ENCODE data around the gene TFRC.

DNA sequence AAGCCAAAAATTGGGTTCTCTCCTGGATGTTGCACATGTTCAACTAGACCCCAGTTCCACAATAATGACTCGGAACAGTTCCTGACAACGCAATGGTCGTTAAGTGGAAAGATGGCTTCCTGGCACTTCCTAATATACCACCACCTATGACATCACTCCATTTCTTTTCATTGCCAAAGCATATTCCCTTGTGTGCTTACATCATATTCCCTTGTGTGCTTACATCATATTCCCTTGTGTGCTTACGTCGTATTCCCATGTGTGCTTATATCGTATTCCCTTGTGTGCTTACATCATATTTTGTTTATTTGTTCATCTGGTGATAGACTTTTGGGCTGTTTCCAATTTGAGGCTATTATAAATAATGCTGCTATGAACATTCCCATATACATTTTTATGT is 39.2 kb downstream of the TFRC start:
- TF ChIP-seq POLR2A (IDR thresholded peaks at IDR 0.05; ENCODE audit: extremely low read depth, insufficient read length): no peak
- TF ChIP-seq, protein P1, sequence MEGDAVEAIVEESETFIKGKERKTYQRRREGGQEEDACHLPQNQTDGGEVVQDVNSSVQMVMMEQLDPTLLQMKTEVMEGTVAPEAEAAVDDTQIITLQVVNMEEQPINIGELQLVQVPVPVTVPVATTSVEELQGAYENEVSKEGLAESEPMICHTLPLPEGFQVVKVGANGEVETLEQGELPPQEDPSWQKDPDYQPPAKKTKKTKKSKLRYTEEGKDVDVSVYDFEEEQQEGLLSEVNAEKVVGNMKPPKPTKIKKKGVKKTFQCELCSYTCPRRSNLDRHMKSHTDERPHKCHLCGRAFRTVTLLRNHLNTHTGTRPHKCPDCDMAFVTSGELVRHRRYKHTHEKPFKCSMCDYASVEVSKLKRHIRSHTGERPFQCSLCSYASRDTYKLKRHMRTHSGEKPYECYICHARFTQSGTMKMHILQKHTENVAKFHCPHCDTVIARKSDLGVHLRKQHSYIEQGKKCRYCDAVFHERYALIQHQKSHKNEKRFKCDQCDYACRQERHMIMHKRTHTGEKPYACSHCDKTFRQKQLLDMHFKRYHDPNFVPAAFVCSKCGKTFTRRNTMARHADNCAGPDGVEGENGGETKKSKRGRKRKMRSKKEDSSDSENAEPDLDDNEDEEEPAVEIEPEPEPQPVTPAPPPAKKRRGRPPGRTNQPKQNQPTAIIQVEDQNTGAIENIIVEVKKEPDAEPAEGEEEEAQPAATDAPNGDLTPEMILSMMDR (IDR thresholded peaks at IDR 0.05; ENCODE audit: low read depth, low read length): no peak

Measured in NB4 (cell line).